ENCODE data around the gene RBL1.

DNA sequence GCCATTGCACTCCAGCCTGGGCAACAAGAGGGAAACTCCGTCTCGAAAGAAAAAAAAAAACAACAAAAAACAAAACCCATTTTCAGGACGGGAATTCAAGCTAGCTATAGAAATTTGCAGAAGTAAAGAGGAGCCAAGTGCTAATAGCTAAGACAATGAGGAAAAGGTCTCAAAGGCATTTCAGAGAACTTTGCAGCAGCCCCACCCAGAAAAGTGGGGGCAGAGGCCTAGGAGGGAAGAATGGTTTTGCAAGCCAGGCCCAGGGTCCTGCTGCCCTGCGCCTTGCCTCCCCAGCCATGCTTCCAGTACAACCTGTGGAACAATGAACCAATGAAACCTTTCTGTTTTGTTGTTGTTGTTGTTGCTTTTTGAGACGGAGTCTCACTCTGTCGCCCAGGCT is 106.0 kb downstream of the RBL1 start:
- TF ChIP-seq POLR2A (IDR thresholded peaks at IDR 0.05) (no peak), EP300 (IDR thresholded peaks at IDR 0.05) (no peak), POLR2AphosphoS5 (IDR thresholded peaks at IDR 0.05) (no peak)
- TF ChIP-seq, protein P1, sequence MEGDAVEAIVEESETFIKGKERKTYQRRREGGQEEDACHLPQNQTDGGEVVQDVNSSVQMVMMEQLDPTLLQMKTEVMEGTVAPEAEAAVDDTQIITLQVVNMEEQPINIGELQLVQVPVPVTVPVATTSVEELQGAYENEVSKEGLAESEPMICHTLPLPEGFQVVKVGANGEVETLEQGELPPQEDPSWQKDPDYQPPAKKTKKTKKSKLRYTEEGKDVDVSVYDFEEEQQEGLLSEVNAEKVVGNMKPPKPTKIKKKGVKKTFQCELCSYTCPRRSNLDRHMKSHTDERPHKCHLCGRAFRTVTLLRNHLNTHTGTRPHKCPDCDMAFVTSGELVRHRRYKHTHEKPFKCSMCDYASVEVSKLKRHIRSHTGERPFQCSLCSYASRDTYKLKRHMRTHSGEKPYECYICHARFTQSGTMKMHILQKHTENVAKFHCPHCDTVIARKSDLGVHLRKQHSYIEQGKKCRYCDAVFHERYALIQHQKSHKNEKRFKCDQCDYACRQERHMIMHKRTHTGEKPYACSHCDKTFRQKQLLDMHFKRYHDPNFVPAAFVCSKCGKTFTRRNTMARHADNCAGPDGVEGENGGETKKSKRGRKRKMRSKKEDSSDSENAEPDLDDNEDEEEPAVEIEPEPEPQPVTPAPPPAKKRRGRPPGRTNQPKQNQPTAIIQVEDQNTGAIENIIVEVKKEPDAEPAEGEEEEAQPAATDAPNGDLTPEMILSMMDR (IDR thresholded peaks at IDR 0.05): no peak

Measured in gastroesophageal sphincter (tissue), 3 donors.